ENCODE data around the gene DENND1B. TPM values are rescaled to one million over a fixed set of nuclear protein-coding genes. Genes with fewer than 3 reads are reported as not detected.

Gene DENND1B
- total and polyA plus RNA-seq, 2 donors (not counting 1 experiment from before 2014, with no cell fraction given), result 4.3 to 25.4 TPM

- Mint-ChIP-seq H3K27me3 (no peaks in the 10 kb centered on the region), H3K4me3 (no peak overlapping the region), H3K4me1 (peaks cover 9% of the 10 kb centered on the region), H3K9me3 (ENCODE audit: insufficient read depth) (no peaks in the 10 kb centered on the region), H3K27ac (no peak overlapping the region)
- no peaks in the 10 kb centered on the region for H3K4me1 ChIP-seq (ENCODE audit: control insufficient read depth in 2 of 2, insufficient read depth in 2 of 2, low read length in 2 of 2)
- H3K9me3 ChIP-seq (ENCODE audit: control extremely low read depth in 1 of 3, control insufficient read depth in 2 of 3, insufficient read depth in 1 of 3, low read length in 2 of 3), result no peaks in the 10 kb centered on the region
- no peaks in the 10 kb centered on the region for H3K27me3 ChIP-seq (replicated peaks in 1 of 4; ENCODE audit: control extremely low read depth in 1 of 4, control insufficient read depth in 3 of 4, insufficient read depth in 4 of 4, low read length in 3 of 4)
- intact Hi-C loops (cut with micrococcal nuclease), result no loop called here
- ATAC-seq (ENCODE audit: low read depth), result no peak
- H2AFZ ChIP-seq (ENCODE audit: insufficient read depth, low read depth, low read length, poor library complexity, severe bottlenecking), result no peak overlapping the region
- H3K27ac ChIP-seq (ENCODE audit: low read length in 2 of 2), result no peak overlapping the region
- no peaks in the 10 kb centered on the region for H3K36me3 ChIP-seq (replicated peaks in 1 of 2; ENCODE audit: control extremely low read depth in 1 of 2, control insufficient read depth in 1 of 2, extremely low read depth in 1 of 2, insufficient read depth in 2 of 2, low read length in 1 of 2)
- no peak for TF ChIP-seq EZH2 (IDR thresholded peaks at IDR 0.05; ENCODE audit: borderline replicate concordance, insufficient read depth, low read depth, low read length, poor library complexity, severe bottlenecking)
- no peak for TF ChIP-seq CTCF (IDR thresholded peaks at IDR 0.05)
- ChIA-PET CTCF (no interaction called here), POLR2A (no interaction called here)
- H3K4me3 ChIP-seq (ENCODE audit: control extremely low read depth in 1 of 5, extremely low read depth in 1 of 5, insufficient read depth in 1 of 5, low read depth in 2 of 5, low read length in 4 of 5), result no peak overlapping the region
- no peak overlapping the region for H3K4me2 ChIP-seq (replicated peaks; ENCODE audit: low read depth, low read length, poor library complexity, severe bottlenecking)
- no peak for DNase-seq
- no peak overlapping the region for H3K9ac ChIP-seq (ENCODE audit: low read length)
- no peaks in the 10 kb centered on the region for H3K79me2 ChIP-seq (ENCODE audit: control insufficient read depth, insufficient read depth, low read length)
- 100% methylated on average over 1 of the region's 4 CpGs for WGBS (ENCODE audit: insufficient coverage)
- no peaks in the 10 kb centered on the region for H4K20me1 ChIP-seq (ENCODE audit: control insufficient read depth, insufficient read depth, low read length, poor library complexity, severe bottlenecking)
These were observed 97.5 kb downstream of the DENND1B start for GRCh38 chr1:197677752-197678295.

- no peak overlapping the region for H3K9ac ChIP-seq (ENCODE audit: low read length)
- H3K4me3 ChIP-seq (ENCODE audit: control extremely low read depth in 1 of 5, extremely low read depth in 1 of 5, insufficient read depth in 1 of 5, low read depth in 2 of 5, low read length in 4 of 5), result no peak overlapping the region
- no peak overlapping the region for H3K27ac ChIP-seq (ENCODE audit: low read length in 2 of 2)
- no peak overlapping the region for H2AFZ ChIP-seq (ENCODE audit: insufficient read depth, low read depth, low read length, poor library complexity, severe bottlenecking)
- H3K27me3 Mint-ChIP-seq, result no peaks in the 10 kb centered on the region
- no peaks in the 10 kb centered on the region for H3K4me1 ChIP-seq (ENCODE audit: control insufficient read depth in 2 of 2, insufficient read depth in 2 of 2, low read length in 2 of 2)
- CTCF ChIA-PET, result no interaction called here
- no peak for ATAC-seq (ENCODE audit: low read depth)
- intact Hi-C loops (cut with micrococcal nuclease), result no loop called here
- peaks cover 9% of the 10 kb centered on the region for H3K4me1 Mint-ChIP-seq
- no peaks in the 10 kb centered on the region for H3K9me3 Mint-ChIP-seq (ENCODE audit: insufficient read depth)
- H3K79me2 ChIP-seq (ENCODE audit: control insufficient read depth, insufficient read depth, low read length), result no peaks in the 10 kb centered on the region
- H3K36me3 ChIP-seq (replicated peaks in 1 of 2; ENCODE audit: control extremely low read depth in 1 of 2, control insufficient read depth in 1 of 2, extremely low read depth in 1 of 2, insufficient read depth in 2 of 2, low read length in 1 of 2), result no peaks in the 10 kb centered on the region
- H3K4me2 ChIP-seq (replicated peaks; ENCODE audit: low read depth, low read length, poor library complexity, severe bottlenecking), result no peak overlapping the region
- WGBS (ENCODE audit: insufficient coverage), result 100% methylated on average over 1 of the region's 3 CpGs
- H3K9me3 ChIP-seq (ENCODE audit: control extremely low read depth in 1 of 3, control insufficient read depth in 2 of 3, insufficient read depth in 1 of 3, low read length in 2 of 3), result no peaks in the 10 kb centered on the region
- no peak overlapping the region for H3K27ac Mint-ChIP-seq
- TF ChIP-seq EZH2 (IDR thresholded peaks at IDR 0.05; ENCODE audit: borderline replicate concordance, insufficient read depth, low read depth, low read length, poor library complexity, severe bottlenecking), result no peak
- no peak for TF ChIP-seq CTCF (IDR thresholded peaks at IDR 0.05)
- no peaks in the 10 kb centered on the region for H4K20me1 ChIP-seq (ENCODE audit: control insufficient read depth, insufficient read depth, low read length, poor library complexity, severe bottlenecking)
- POLR2A ChIA-PET, result no interaction called here
- no peak overlapping the region for H3K4me3 Mint-ChIP-seq
- H3K27me3 ChIP-seq (replicated peaks in 1 of 4; ENCODE audit: control extremely low read depth in 1 of 4, control insufficient read depth in 3 of 4, insufficient read depth in 4 of 4, low read length in 3 of 4), result no peaks in the 10 kb centered on the region
- no peak for DNase-seq
These were observed 98.0 kb downstream of the DENND1B start for GRCh38 chr1:197677313-197677712.
